GM19035 (cell line): ENCODE measurements around the gene ADCYAP1R1.

Experiments used
- ATAC-seq: cut with Tn5 transposase; IDR thresholded peaks from one replicate; pipeline ENCODE4 v1.9.1; 2021; ENCODE audit not compliant: unreplicated experiment

Gene ADCYAP1R1

DNA sequence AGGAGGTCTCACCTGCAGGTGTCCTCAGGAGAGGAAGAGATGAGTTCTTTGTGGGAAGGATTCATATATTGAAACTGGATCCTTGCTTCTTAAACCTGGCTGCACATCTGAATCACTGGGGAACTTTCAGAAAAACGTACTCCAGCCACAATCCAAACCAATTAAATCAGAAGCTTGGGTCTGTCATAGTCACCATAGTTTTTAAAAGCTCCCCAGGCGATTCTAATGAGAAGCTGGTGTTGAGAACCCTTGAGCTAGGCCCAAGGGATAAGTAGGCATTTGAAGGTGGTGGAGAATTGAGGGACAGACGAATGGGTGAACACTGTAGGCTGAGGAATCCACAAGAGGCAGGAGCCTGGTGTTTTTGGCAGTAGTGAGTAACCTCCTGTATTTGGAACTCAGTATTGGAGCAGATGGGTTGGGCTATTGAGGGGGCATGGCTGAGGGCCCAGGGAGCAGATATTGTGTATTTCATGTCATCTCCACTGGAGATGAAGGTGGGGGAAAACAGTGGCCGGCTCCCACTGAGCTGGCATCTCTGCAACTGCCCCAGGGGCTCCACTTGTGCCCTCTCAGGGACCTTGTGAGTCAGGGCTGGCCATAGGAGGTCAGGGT is 14.5 kb downstream of the ADCYAP1R1 start:
- ATAC-seq, result no peak

DNA sequence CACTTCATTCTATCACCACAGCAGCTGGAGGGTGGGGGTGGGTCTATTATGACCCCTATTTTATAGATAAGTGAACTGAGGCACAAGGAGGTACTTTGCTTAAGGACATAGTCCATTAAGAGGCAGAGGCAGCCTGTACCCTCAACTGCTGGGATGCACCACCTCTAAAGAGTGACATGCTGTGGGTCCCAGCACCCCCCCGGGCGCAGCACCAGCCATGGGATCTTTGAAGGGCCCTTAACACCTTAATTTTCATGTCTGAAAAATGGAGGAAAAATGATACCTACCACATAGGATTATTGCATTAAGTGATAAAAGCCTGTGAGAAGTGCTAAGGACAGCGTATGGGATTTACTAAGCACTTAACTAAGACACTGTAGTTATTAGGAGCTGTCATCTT is 15.4 kb downstream of the ADCYAP1R1 start:
- ATAC-seq, result no peak

DNA sequence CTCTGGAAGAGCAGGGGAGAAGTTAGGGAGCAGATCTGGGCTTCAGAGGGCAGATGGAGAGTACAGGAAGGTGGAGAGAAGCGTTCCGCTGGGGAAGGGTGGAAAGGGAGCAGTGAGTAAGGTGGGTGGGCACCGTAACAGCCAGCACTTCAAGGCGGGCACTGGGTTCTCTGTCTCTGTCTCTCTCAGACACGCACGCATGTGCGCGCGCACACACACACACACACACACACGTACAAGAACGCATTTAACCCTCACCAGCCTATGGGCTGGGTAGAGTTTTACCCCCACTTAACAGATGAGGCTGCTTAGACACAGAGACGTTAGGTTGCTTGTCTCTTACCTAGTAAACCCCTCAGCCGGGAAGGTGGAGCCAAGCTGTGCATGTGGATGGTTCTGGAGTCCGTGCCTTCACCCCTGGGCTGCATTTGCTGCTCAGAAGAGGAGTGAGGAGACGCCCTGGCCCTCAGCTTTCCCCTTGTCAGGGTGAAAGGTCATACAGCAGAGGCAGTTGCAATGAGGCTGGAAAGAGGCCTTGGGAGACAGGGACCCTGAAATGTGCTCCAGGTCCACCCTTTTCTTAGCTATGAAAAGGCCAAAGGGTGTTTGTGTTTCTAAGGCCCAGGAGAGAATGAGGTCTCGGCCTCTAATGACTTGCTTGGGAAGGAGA is 16.0 kb downstream of the ADCYAP1R1 start:
- ATAC-seq, result no peak

DNA sequence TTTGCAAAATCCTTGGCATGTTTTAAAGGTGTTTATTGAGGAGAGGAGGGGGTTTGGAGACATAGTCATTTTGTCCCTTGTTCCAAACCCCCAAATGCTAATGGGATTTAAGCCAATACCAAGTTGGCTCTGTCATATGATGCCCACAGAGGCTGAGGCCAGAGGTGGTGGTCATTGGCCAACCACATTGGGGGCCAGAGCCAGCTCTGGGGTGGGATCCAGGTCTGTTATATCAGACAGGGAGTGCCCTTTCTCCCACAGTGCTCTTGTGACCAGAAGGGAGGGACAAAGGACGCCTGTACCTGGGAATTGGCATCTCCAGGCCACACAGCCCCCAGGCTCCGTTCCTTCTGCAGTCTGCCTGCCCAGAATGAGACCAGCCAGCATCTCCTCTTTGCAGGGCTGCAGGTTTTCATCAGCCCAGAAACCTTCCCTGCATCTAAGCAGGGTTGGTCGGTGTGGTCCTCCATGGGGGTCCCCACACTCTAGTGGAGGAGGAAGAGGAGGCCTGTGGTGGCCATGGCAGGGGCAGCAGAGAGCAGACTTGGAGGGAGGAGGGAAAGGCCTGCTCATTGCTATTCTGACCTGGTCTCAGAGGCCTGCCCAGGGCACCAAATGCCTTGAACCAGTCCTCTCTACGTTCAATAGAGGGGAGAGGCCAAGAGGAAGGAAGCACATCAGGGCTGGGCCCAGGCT is 17.9 kb downstream of the ADCYAP1R1 start:
- ATAC-seq, result no peak

DNA sequence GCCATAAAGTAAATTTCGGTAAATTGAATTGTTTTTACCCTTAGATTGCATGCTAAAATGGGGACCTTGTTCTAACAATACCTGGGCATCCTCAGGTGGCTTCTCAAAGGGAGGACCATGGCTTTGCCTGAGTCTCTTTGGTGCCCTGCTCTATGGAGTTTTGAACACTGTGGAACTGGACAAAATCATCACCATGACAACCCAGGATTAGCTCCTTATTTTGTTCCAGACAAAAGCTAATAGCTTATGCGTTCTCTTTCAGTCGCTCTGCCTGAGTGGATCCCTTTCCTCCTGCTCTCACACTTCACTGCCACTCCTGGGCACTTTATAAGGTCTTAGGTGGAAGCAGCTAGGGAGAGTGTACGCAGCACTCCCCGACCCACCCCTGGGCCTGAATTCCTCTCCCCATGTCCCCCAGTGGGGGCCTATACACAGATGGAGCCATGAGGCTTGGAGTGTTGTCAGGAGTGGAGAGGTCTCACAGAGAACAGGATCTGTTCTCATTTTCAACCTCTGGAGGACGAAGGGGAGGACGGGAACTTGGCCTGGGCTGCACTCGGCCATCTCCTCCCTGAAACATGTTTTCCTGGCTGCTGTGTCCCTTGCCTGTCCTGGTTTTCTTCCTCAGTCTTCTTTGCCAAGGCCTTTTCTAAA is 19.0 kb downstream of the ADCYAP1R1 start:
- no peak for ATAC-seq

DNA sequence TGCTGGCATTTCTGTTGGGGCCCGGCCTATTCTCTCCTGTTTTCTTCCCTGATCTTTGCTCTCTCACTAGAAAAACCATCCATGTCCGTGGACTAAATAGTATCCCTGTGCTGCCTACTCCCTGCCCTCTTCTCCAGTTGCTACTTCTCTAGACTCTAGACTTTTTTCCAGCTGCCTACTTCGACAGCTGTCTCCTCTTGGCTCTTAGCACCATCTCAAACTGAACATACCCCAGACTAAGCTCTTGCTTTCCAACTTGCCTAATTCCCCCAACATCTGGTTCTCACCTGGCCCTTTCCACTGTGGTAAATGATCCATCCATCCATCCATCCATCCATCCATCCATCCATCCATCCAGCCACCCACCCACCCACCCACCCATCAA is 19.5 kb downstream of the ADCYAP1R1 start:
- ATAC-seq, result no peak

DNA sequence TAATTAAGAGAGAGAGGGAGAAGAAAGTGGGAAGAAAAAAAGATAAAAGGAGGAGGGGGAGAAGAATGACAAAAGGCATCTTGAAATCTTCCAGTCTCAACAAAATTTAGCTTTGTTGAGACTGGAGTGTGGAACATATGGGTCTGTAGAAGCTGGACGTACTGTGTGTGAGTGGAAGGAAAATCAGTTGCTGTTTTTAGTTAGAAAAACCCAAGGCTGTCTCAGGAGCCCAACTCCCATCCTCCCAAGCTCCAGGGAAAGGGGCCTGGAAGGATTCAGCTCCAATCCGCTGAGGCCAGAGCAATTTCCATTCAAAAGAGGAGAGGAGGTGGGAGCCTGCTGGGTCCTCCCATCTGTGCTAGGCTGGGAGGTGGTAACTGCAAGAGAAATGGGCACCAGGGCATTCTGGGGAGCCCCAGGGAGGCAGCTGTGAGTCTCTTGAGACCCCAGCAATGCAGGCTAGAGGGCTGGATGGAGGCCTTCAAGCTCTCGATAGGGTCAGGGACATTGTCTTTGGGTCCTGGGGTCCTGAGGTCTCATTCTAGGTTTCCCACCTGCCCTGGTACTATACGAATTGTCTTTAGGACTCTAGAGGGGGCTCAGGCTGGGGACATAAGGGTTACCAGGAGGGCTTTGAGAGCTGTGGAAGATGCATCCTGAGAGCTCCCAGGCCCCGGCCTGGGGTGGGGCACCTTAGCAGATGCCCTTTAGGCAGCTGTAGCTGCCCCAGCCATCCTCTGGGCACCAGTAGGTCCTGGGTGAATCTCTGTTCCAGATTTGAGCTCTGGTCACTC is 21.4 kb downstream of the ADCYAP1R1 start:
- ATAC-seq, result no peak

DNA sequence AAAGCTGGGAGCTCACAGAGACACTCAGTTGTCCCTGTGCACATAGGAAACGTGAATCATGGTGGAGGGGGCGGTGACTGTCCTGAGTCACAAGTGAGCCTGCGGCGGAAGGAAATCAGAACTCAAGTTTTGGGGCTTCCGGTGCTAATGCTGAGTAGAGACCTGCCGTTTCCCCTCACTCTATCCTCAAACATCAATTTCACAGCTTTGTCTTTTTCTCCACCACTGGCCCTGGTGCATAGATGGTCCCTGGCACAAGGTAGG is 21.9 kb downstream of the ADCYAP1R1 start:
- ATAC-seq, result no peak

DNA sequence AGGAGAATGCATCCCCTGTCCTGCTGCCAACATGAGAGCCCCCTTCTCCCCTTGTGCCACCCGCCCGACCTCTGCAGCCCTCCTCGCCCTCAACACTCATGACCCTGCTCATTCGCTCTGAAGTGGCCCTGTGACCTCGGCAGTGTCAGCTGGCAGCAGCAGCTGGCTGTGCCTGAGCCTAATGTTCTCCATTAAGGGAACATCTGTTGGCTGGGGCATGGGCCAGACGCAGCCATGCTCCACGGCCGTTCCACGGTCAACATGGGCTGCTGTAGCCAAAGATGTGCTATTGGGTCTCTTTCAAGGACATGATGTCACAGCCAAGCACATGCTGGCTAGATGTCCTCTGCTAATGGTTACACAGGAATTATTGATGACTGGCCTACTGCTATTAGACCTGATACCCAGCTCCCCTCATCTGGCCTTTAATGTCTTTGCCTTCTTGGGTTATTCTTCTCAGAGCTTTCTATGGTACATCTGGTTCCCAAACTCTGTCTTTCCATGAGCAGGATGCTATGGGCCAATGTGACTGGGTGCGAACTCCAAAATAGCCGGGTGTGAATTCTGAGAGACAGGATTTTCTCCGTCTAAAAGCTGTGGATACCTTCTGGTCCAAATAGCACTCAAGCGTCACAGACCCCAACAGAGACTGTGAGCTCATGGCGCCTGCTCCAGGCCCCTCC is 22.4 kb downstream of the ADCYAP1R1 start:
- ATAC-seq, result no peak

DNA sequence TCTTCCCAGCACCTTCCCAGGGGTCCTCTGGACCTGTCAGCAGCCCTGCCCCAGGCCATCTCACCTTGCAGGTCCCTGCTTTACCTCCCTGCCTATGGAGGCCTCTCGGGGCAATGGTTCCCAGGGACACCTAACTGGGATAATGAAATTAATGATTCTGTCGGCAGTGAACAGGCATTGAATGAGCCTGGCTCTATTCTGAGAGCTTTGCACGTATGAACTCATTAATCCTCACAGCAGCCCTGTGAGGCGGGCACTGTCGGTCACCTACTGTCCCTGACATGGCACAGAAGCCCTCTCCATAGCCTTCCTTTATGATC is 22.9 kb downstream of the ADCYAP1R1 start:
- no peak for ATAC-seq

DNA sequence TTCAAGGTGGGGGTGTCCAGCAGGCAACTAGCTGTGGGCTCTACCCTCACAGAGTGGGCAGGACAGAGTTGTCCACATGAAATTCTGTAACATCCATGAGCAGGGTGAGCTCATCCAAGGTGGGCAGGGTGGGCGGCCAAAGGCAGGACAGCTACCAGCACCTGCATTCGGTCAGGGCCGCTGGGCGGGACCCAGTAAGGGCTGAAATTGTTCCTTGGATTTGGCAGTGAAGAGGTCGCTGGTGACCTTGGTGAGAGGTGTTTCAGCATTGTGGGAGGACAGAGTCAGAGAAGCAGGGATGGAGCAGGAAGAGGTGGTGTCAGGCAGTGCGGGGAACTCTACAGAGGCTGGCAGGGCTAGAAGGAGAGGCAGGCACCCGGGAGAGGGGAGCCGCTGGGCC is 23.9 kb downstream of the ADCYAP1R1 start:
- ATAC-seq, result no peak

DNA sequence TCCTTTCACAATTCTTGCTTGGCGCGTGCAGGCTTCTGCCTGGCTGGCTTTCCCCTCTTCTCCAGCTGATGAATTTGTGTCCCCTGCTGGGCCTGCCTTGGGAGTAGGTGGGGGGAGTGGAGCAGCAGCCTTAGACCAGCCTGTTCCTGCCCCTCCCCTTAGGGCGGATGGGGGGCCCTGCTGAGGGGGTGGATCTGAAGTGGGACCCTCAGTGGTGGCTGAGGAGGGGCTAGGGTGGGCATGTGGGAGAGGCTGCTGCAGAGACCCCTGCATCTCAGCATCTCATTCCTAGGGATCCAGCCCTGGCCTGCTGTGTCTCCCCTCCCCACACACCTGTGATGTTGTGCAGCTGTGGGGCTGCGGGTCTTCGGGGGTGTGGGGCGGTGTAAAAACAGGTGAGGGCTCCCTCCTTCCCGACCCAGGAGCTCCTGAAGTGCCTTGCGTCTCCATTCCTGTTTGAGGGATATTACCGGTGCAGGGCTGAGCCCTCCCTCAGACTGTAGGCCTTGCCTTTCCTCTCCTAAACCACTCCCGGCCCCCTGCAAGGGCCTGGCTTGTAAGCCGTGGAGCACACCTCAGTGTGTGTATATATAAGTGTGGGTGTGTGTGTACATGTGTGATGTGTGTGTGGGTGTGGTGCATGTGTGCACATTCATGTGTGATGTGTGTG is 24.7 kb downstream of the ADCYAP1R1 start:
- no peak for ATAC-seq

DNA sequence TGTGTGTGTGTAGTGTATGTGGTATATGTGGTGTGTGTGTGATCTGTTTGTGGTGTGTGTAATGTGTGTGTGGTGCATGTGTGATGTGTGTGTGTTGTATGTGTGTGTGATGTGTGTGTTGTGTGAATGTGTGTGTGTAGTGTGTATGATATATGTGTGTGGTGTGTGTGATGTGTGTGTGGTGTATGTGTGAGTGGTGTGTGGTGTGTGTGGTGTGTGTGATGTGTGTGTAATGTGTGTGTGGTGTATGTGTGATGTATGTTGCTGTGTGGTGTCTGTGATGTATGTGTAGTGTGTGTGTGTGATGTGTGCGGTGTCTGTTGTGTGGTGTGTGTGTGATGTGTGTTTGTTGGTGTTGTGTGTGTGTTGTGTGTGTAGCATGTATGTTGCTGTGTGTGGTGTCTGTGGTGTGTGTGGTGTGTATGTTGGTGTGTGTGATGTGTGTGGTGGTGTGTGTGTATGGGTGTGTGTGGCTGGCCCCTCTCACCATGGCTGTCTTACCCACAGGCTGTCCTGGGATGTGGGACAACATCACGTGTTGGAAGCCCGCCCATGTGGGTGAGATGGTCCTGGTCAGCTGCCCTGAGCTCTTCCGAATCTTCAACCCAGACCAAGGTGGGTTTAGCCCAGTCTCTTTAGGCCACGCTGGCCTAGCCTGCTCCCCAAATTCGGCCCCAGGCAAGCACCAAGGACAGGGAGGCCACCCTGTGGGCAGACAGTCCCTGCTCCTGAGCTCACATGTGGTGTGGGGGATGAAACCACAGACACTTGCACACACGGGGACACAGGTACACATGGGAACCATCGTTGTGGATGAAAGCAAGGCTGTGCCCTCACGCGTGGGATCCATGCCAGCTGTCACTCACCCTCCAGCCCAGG is 25.6 kb downstream of the ADCYAP1R1 start:
- no peak for ATAC-seq

DNA sequence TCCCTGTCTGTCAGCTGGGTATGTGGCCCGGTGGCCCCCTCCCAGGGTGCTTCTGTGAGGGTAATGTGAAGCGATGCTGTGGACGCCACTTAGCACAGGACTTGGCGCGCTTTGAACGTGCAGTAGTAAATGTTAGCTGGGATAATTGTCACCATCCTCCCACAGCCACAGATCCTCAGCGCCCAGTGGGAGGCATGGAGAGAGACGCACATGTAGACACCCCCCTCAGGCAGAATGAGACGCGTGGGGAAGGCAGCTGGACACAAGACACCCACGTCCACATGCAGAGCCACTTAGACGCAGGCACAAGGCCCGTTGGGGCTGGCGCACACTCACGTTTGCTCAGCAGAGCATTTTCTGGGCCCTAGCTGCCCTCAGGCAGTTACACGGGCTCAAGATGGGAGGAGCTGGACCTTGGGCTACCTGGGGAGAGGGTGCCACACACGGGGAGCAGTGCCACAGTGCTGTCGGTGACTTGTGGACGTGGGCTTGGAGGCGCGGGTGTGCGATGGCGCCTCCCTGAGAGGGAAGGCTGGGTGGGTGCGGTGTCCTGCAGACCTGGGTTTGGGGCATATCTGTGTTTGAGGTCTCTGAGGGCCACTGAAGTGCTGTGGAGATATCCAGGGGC is 26.4 kb downstream of the ADCYAP1R1 start:
- ATAC-seq, result no peak

DNA sequence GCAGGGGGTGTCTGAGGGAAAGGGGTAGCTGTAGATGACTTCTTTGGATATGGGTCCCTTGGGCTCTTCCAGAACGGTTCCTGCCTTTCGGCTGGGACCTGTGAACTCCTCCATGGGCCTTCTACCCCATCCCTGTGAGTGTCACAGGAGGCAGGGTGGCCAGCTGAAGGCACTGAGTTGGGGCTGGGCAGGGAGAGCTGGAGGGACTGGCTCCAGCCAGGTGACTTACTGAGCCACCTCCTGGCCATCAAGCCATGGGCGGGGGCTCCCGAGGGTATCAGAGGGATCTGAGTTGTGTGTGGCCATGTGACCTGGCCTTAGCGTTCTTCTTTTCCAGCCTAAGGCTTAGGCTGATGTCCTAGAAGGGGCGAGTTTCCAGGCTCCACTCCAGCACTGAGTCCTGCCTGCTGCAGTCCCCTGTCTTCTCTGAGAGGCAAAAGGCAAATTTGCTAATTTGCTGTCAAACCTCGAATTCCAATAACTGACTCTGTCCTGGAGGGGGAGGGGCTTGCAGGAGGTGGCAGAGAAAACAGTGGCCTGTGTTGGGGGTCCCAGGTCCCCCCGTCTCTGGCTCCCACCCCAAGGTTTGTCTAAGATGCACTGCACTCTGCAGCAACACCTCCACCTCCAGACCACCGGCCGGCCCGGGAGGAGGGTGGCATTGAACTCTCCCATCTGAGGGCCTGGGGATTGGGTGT is 27.2 kb downstream of the ADCYAP1R1 start:
- no peak for ATAC-seq

DNA sequence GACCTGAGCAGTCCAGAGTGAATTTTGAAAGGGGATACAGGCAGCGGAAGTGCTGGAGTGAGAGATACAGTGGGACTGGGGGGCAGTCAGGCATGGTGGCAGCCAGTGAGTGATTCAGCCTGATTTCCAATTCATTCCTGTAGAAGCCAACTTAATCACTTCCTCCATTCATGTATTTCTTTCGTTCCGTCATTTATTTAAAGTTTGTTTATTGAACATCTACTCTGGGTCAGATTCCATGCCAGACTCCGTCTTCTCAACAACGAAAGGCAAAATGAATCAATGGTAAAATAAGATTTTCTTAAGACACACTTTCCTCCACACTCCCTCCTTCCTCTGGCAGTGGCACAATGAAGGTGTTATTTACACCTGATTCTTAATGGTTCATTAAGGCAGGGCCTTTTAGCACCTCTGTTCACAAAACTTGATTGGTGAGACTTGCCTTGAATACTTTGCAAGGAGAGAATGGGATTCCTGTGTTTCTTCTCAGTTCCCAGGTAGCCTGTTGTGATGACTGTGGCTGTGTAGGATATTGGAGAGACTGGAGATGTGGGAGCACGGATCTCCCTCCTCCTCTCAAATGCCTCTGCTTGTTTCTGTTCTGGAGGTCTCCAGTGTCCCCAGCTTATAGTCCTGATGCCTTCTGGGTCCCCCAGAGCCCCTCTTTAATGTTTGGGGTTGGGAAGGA is 27.9 kb downstream of the ADCYAP1R1 start:
- ATAC-seq, result no peak

DNA sequence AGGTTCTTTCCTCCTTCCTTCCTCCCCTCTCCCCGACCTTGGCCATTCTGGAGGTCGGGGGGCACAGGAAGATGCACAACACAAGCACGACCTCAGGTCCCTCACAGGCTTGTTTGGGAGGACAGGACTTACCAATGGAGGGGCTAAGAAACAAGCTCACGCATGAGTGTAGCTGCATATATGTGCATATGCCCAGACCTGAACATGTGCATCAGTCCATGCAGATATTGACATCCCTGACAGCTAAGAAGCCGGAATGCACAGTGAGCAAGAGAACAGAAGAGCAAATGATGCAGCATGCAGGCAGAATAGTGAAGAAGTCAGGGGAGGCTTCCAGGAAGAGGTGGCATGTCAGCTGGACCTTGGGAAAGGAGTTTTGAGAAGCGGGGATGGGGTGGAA is 28.7 kb downstream of the ADCYAP1R1 start:
- no peak for ATAC-seq

DNA sequence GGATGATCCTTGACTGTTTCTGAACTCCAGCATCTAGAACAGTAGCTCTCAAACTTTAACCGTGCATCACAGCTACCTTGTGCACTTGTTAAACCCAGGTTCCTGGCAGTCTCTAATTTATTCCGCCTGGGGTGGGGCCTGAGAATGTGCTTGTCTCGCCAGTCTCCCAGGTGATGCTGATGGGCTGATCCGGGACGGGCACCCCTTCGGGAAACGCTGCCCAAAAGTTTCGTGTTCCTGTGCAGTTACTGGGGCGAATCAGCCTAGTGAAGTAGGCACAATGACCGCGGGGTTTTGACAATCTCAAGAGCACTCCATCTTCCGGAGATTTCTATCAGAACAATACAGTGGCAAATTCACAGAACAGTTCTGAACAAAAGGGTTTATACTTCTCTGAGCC is 29.9 kb downstream of the ADCYAP1R1 start:
- no peak for ATAC-seq
